HepG2 (cell line): Measurements from ENCODE around the gene ZDHHC18. TPM values are rescaled to one million over a fixed set of nuclear protein-coding genes. Genes with fewer than 3 reads are reported as not detected.
A peak's percentile ranks its signal among the peaks of the same experiment; 100 is the strongest.

ENCODE experiments used
- CERS6 ChIP-seq: sonication (generic); formaldehyde crosslinking; IDR thresholded peaks from 2 replicates; pipeline ENCODE4 v1.5.0; 2020; ENCODE audit warnings: missing genetic modification reagents
- FOXP1 ChIP-seq, 2 experiments: fragments of 450-650 bp in 1 of 2; IDR thresholded peaks; 2 replicates each; pipeline ENCODE4 v1.6.1; 2017 to 2018; ENCODE audit warnings: antibody characterized with exemption in 1 of 2
- GABPA ChIP-seq, 2 experiments: IDR thresholded peaks; 2 replicates each; pipeline ENCODE4 v1.6.1; 2011 to 2016; ENCODE audit warnings: low read depth in 2 of 2, low read length in 1 of 2, missing biosample characterization in 1 of 2, missing genetic modification characterization in 1 of 2
- MEIS2 ChIP-seq: sonication (generic); formaldehyde crosslinking; IDR thresholded peaks from 2 replicates; pipeline ENCODE4 v1.9.0; 2021; ENCODE audit warnings: mild to moderate bottlenecking, missing genetic modification reagents
- MTERF4 ChIP-seq: sonication (generic); formaldehyde crosslinking; IDR thresholded peaks from 2 replicates; pipeline ENCODE4 v1.8.0; 2023; ENCODE audit warnings: mild to moderate bottlenecking, missing genetic modification reagents
- PLRG1 ChIP-seq: fragments of 450-650 bp; conservative IDR thresholded peaks from 2 replicates; pipeline ENCODE4 v1.6.1; 2016
- RXRA ChIP-seq: sonication (generic); formaldehyde crosslinking; IDR thresholded peaks from 2 replicates; pipeline ENCODE4 v1.5.1; 2020; ENCODE audit warnings: missing genetic modification reagents
- SIN3A ChIP-seq: IDR thresholded peaks from 2 replicates; pipeline ENCODE4 v1.6.1; 2011; ENCODE audit warnings: low read depth, mild to moderate bottlenecking, control low read depth, low read length, borderline replicate concordance
- SOX6 ChIP-seq, 2 experiments: fragments of 450-650 bp in 1 of 2; sonication (generic) in 1 of 2; formaldehyde crosslinking in 1 of 2; IDR thresholded peaks; 2 replicates each; pipeline versions ENCODE4 v1.4.0 to v1.6.1; 2017 to 2020; ENCODE audit warnings: antibody characterized with exemption in 1 of 2, mild to moderate bottlenecking in 1 of 2, missing genetic modification reagents in 1 of 2
- YY1 ChIP-seq: IDR thresholded peaks from 2 replicates; pipeline ENCODE4 v1.6.1; 2011; ENCODE audit warnings: low read length, low read depth, moderate library complexity, mild to moderate bottlenecking; ENCODE audit not compliant: insufficient read depth, insufficient replicate concordance
- ZBTB7B ChIP-seq: sonication (generic); formaldehyde crosslinking; IDR thresholded peaks from 2 replicates; pipeline ENCODE4 v1.4.0; 2020; ENCODE audit warnings: missing genetic modification reagents
- ZFP90 ChIP-seq: sonication (generic); formaldehyde crosslinking; IDR thresholded peaks from 2 replicates; pipeline ENCODE4 v1.8.0; 2022; ENCODE audit warnings: missing genetic modification reagents, mild to moderate bottlenecking, inconsistent platforms, borderline replicate concordance
- ZNF143 ChIP-seq: sonication (generic); formaldehyde crosslinking; IDR thresholded peaks from 2 replicates; pipeline ENCODE4 v1.4.0; 2020; ENCODE audit warnings: missing genetic modification reagents
- ZNF329 ChIP-seq: sonication (generic); formaldehyde crosslinking; IDR thresholded peaks from 2 replicates; pipeline ENCODE4 v1.9.0; 2021; ENCODE audit warnings: low read depth, mild to moderate bottlenecking, missing genetic modification reagents
- ZNF354B ChIP-seq: sonication (generic); formaldehyde crosslinking; IDR thresholded peaks from 2 replicates; pipeline ENCODE4 v1.8.0; 2022; ENCODE audit warnings: mild to moderate bottlenecking, missing genetic modification reagents
- ZNF512B ChIP-seq: sonication (generic); formaldehyde crosslinking; IDR thresholded peaks from 2 replicates; pipeline ENCODE4 v1.5.1; 2020; ENCODE audit warnings: missing genetic modification reagents, mild to moderate bottlenecking, borderline replicate concordance
- ZNF513 ChIP-seq: sonication (generic); formaldehyde crosslinking; conservative IDR thresholded peaks from 2 replicates; pipeline ENCODE4 v1.5.0; 2020; ENCODE audit warnings: missing genetic modification reagents
- ZNF704 ChIP-seq: sonication (generic); formaldehyde crosslinking; IDR thresholded peaks from 2 replicates; pipeline ENCODE4 v1.8.1; 2023; ENCODE audit warnings: mild to moderate bottlenecking, inconsistent platforms, moderate library complexity, missing genetic modification reagents, borderline replicate concordance
- ZNF724P ChIP-seq: sonication (generic); formaldehyde crosslinking; IDR thresholded peaks from 2 replicates; pipeline ENCODE4 v1.8.0; 2022; ENCODE audit warnings: missing genetic modification reagents, borderline replicate concordance
- ZNF761 ChIP-seq: sonication (generic); formaldehyde crosslinking; conservative IDR thresholded peaks from 2 replicates; pipeline ENCODE4 v1.4.0; 2020; ENCODE audit warnings: mild to moderate bottlenecking, missing genetic modification reagents
- polyA plus RNA-seq, 8 experiments: library from polyadenylated mRNA; depleted of rRNA in 3 of 8; stranded (reverse) in 7 of 8; unstranded in 1 of 8; fragments of >200 nt; fragmentation: Illumina TruSeq in 4 of 8; extraction: Trizol in 4 of 8; gene quantifications; 2 replicates each; pipeline versions ENCODE4 v1.2.1 to v1.2.3, GENCODE V29; 2011 to 2016; ENCODE audit warnings: low read depth in 4 of 8, missing spikeins in 1 of 8, mixed read lengths in 1 of 8; ENCODE audit not compliant: insufficient read depth in 1 of 8
- total RNA-seq, 5 experiments: library from RNA; depleted of rRNA; stranded (reverse); fragments of >200 nt; fragmentation: Illumina TruSeq; extraction: Trizol; gene quantifications; 2 replicates each; pipeline ENCODE4 v1.2.3, GENCODE V29; 2016; ENCODE audit warnings: low read depth in 1 of 5

ZDHHC18 gene
- total and polyA plus RNA-seq, 2 of the 13 experiments (the other 11 are each of a cell fraction or from before 2014, with no cell fraction given), result 13.2 to 35.3 TPM

GRCh38 chr1:26862781-26863684 lies 36.5 kb downstream of the ZDHHC18 start, which contains the start of gene SFN (continued):
- TF ChIP-seq YY1, result no peak
- TF ChIP-seq ZNF512B (CRISPR knock-in tag), result no peak
- TF ChIP-seq ZBTB7B (CRISPR knock-in tag), result no peak
- TF ChIP-seq MTERF4 (CRISPR knock-in tag), result no peak
- no peak for TF ChIP-seq ZNF724P (CRISPR knock-in tag)
- no peak for TF ChIP-seq GABPA (IDR thresholded peaks at IDR 0.05; ENCODE audit: low read depth, low read length)
- peak; percentile 44 for TF ChIP-seq GABPA (CRISPR knock-in tag; IDR thresholded peaks at IDR 0.05; ENCODE audit: low read depth)
- no peak for TF ChIP-seq ZNF143 (CRISPR knock-in tag)
- no peak for TF ChIP-seq ZFP90 (CRISPR knock-in tag)
- TF ChIP-seq PLRG1, result no peak
- TF ChIP-seq FOXP1 (IDR thresholded peaks at IDR 0.05), result no peak
- TF ChIP-seq FOXP1 (CRISPR knock-in tag; IDR thresholded peaks at IDR 0.05), result no peak
- no peak for TF ChIP-seq SIN3A
- no peak for TF ChIP-seq ZNF329
- no peak for TF ChIP-seq ZNF761 (CRISPR knock-in tag)
- TF ChIP-seq CERS6 (CRISPR knock-in tag), result no peak
- no peak for TF ChIP-seq SOX6 (IDR thresholded peaks at IDR 0.05)
- no peak for TF ChIP-seq SOX6 (CRISPR knock-in tag; IDR thresholded peaks at IDR 0.05)
- TF ChIP-seq ZNF513 (CRISPR knock-in tag), result no peak
- no peak for TF ChIP-seq ZNF354B (CRISPR knock-in tag)
- TF ChIP-seq ZNF704 (CRISPR knock-in tag), result no peak
- no peak for TF ChIP-seq MEIS2
- TF ChIP-seq RXRA (CRISPR knock-in tag), result 0 out of 2 replicates have a peak, but pooled peaks have one; percentile 39
